HG02798 (cell line): ENCODE measurements around the gene PIM1.

Source experiments
- ATAC-seq: cut with Tn5 transposase; IDR thresholded peaks from one replicate; pipeline ENCODE4 v1.9.1; 2021; ENCODE audit warnings: mild to moderate bottlenecking; ENCODE audit not compliant: unreplicated experiment, poor library complexity

Gene PIM1

GRCh38 chr6:37212268-37212667, 42.3 kb downstream of the PIM1 start:
- no peak for ATAC-seq

- ATAC-seq, result no peak
Measured at GRCh38 chr6:37218061-37218460, 48.1 kb downstream of the PIM1 start.

GRCh38 chr6:37218511-37218910, 48.6 kb downstream of the PIM1 start:
- ATAC-seq, result no peak

- no peak for ATAC-seq
Measured at GRCh38 chr6:37221585-37222124, 51.7 kb downstream of the PIM1 start.

- ATAC-seq, result peak; percentile 85
Measured at GRCh38 chr6:37222125-37222967, 52.4 kb downstream of the PIM1 start.

- no peak for ATAC-seq
Measured at GRCh38 chr6:37222992-37223391, 53.0 kb downstream of the PIM1 start.
